Mucosa of gallbladder (tissue), 1 donor: ENCODE data around the gene PHKB. TPM values are rescaled to one million over a fixed set of nuclear protein-coding genes. Genes with fewer than 3 reads are reported as not detected.

Source experiments
- DNase-seq: peaks from one replicate; pipeline ENCODE4 v3.0.0-alpha.2; 2020; ENCODE audit warnings: low spot score
- total RNA-seq: library from RNA; stranded (reverse); gene quantifications from one replicate; pipeline ENCODE4 v1.2.1, GENCODE V29; 2021
- donor health status: DM: no; HTN: no; CAD: no.

PHKB gene
- total RNA-seq, 1 donor from 2014 or later: 82.6 TPM

DNA sequence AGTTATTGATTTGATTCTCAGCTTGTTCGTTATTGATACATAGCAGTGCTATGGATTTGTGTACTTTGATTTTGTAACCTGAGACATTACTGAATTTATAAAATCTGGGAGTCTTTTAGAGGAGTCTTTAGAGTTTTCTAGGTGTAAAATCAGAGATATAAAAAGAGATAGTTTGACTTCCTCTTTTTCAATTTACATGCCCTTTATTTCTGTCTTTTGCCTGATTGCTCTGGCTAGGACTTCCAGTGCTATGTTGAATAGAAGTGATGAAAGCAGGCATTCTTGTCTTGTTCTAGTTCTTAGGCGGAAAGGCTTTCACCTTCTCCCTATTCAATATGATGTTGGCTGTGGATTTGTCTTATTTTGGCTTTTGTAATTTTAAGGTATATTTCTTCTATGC is 106.2 kb downstream of the PHKB start:
- DNase-seq: no peak

DNA sequence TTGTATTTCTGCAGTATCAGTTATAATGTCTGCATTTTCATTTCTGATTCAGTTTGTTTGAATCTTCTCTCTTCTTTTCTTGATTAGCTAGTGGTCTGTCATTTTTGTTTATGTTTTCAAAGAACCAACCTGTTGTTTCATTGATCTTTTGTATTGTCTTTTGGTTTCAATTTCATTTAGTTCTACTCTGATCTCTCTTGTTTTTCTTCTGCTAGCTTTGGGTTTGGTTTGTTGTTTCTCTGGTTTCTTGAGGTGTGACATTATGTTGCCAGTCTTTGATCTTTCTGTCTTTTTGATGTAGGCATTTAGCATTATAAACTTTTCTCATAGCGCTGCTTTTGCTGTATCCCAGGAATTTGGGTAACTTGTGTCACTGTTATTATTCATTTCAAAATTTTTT is 107.2 kb downstream of the PHKB start:
- no peak for DNase-seq

DNA sequence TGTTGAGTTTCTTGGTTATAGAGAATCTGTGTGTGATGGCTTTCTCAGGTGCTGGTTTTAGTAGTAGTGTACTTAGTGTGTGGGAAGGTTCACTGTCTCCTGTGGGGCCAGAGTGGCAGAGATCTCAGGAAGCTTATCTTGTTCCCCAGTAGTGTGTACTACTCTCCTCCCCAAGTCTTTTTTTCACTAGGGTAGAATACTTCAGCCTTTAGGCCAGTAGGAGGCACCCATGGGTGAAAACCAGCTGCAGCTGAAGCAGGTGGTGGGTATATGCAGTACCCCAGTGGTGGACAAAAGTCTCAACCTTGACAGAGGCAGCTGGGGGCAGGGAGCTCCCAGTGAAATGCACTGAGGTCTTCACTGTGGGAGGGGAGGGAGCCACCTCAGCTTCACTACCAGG is 109.9 kb downstream of the PHKB start:
- DNase-seq: no peak

DNA sequence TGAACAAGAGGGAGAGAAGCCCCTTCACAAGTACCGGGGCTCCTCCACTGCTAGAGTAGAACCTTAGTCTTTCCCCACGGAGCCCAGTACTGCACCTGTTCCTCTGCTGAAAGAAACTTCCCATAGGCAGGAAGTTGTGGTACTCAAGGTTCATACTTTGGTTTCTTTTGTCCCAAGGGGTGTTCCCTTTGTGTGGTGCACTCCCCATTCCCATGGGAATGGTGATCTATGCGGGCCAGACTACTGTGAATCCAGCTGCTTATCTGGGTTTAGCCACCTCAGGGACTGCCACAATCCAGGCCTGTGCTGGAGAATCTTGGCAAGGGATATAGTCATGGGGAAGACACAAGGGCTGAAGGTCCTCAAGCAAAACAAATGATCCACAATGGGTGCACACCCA is 110.6 kb downstream of the PHKB start:
- no peak for DNase-seq

DNA sequence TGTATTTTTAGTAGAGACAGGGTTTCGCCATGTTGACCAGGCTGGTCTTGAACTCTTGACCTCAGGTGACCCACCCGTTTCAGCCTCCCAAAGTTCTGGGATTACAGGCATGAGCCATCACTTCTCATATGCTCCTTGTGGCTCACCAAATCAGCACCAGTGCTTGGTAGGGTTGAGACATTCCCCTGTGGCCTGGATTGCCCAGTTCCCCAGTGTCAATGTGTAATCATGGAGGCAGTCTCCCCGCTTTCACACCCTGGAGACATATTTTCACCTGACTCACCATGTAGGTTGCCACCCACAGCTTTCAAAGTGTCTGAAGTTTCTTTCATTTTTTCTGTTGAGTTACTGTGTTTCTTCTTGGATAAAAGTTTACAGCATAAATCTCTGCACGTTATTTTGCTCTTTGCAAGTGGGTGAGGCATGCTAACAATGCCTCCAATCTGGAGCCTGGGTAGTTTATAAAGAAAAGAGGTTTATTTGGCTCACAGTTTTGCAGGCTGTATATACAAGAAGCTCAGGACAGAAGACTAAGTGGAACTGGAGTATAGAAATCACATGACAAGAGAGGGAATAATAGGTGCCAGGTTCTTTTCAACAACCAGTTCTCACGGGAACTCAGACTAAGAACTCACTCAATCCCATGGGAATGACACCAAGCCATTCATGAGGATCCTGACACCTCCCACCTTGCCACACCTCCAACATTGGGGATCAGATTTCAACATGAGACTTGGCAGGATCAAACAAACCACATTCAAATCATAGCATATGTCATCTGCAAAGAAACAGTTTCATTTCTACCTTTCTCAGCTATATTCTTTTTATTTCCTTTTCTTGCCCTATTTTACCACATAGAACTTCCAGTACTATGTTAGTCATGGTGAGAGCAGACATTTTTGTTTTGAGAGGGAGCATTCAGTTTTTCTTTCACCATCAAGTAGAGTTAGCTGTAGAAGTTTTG is 113.2 kb downstream of the PHKB start:
- DNase-seq: no peak

DNA sequence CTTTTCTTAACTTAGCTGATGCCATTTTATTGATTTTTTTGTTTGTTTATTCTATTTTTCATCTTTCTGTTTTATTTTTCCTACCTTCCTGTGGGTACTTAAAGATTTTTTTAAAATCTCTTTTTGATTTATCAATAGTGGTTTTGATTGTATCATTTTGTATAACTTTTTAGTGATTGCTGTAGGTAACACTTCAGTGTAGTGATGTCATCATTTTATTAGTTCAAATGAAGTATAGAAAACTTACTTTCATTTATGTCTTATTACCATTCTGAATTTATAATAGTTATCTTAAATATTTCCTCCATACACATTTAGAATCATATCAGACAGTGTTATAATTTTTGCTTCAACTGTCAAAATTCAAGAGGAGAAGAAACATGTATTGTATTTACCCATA is 115.9 kb downstream of the PHKB start:
- DNase-seq: no peak

DNA sequence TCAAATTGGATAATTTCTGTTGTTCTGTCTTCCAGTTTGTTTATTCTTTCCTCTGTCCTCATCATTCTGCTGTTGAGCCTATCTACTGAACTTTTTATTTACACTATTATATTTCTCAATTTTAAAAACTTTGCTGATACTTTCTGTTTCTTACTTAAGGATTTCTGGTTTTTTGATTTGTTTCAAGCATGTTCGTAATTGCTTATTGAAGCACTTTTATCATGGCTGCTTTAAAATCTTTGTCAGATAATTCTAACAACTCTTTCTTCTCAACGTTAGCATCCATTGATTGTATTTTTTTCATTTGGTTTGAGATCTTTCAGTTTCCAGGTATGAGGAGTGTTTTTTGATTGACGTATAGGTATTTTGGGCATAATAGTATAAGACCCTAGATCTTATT is 116.9 kb downstream of the PHKB start:
- DNase-seq: no peak

DNA sequence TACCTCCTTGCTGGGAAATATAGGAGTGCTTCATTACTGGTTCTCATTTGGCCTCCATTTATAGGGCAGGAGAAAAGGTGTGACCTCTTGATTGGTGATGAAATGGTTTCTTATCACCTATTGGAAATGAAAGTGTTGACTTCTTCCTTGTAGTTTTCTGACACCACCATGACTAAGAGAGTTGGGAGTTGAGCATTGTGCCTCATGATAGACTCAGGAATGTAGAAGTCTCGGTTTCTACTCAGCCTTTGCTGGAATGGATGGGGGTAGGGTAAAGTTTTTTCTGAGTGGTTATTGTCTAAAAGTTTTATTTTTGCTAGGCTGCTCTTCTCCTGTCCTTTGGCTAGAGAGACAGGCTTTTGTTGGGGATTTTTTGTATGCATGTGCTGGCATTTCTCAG is 117.4 kb downstream of the PHKB start:
- no peak for DNase-seq

DNA sequence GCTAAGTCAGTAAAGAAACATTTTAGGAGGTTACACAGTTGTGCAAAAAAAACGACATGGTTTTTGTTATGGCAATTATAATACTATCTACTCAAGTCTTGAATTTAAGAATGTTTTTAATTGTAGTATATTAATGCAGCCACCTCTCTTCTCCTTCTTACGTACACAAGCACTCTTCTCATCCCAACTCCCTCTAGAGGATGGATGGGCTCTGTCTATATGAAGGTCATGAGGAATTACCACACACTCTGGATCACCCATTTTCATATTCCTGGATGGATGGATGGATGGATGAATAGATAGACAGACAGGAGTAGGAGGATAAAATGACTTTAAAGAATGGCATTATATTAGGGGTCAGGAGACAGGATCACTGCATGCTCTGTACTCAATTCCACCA is 120.0 kb downstream of the PHKB start:
- no peak for DNase-seq

DNA sequence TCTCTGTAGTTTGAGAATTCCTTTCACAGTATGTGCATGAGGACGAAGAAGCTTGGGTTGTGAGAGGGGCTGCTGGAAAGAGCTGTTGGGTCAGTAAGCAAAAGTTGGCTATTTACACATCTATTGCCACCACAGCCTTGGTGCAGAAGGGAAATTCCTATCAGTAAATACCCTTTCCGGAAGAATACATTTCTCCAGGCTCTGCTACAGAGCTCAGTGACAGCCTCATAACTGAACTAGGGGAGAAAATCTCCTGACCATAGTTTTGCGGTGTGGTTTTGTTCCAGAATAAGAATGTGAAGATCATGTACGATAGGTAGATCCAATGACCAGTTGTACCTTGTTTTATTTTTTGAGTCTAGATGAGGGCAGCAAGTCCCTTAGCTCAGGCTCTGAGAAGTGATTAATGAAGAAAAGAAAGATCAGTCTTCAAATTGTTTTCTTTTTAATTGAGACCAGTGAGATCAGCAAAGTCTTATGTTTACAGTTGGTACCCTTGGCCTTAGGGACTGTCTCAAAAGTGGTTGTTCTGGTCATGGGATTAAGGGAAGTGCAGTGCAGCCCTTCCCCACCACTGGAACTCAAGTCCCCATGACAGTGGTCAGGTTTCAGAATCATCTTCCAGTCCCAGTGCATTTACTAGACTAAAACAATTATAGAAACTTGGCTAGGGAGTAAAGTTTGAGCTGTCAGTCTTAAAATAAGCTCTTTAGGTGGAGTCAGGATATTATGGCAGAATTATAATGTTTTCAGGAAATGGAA is 123.5 kb downstream of the PHKB start:
- no peak for DNase-seq

DNA sequence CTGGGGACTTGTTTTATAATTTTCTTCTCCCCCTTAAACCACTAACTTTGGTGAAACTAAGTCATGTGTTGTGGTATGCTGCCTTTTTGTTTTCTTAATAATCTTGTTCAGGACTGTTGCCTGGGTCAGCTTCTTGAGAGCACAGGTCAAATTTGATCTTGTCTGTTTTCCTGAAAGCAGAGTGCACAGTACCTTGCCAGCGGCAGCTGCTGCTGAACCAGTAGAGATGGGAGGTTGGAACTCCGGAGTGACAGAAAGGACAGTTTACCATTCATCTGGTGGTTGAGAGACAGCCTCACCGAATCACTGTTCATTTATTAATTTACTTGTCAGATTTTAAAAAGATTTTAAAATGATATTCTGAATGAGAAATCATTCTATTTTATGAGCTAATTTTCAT is 125.0 kb downstream of the PHKB start:
- DNase-seq: no peak

DNA sequence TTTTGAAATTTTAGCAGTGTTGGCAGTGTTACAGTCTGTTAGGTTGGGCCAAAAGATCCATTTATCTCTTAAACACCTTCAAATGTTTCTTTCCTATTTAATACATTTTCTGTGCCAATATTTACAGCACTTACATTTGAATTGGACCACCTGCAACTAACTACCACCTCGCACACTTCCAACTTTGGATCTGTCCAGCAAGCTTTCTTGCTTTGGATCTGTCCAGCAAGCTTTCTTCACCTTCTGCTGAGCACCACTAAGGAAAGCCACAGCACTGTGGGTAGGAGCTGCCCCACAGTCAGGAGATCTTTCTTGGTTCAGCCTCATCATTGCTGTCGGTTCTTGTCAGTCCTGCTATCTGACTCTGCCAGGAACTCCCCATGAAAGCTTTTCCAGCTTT is 129.3 kb downstream of the PHKB start:
- no peak for DNase-seq

DNA sequence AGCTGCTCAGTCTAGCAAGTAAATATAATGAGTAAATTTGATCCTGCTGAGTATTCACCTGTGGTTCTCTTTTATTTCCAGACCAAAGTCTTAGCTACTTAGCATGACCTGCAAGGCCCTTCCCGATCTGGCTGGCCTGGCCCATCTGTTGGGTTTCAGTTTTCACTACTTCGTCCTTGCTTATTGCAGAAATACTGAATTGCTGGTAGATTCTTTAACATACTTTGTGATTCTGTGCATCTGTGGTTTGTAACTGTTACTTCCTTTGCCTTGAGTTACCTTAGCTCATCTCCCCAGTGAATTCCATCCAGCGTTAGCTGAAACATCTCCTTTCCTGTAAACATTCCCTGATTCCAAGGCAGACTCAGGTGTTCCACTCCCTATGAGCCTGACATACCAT is 131.1 kb downstream of the PHKB start:
- DNase-seq: no peak

DNA sequence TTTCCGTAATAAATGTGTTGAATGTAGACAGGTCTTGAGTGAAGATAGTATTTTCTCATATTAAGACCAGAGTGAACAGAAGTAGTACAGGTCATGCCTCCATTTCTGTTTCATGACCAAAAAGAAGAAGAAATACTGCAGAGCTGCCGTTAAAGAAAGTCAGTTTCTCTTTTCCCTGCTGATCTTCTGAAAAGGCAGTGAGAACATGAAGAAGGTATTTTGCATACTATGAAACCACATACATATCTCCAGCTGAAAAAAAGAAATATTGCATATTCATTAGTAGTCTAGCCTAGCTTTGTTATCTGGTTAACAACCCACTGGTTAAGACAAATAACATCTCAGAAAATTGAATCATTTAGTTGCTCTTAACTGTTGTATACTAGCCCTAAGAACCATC is 138.4 kb downstream of the PHKB start:
- no peak for DNase-seq

DNA sequence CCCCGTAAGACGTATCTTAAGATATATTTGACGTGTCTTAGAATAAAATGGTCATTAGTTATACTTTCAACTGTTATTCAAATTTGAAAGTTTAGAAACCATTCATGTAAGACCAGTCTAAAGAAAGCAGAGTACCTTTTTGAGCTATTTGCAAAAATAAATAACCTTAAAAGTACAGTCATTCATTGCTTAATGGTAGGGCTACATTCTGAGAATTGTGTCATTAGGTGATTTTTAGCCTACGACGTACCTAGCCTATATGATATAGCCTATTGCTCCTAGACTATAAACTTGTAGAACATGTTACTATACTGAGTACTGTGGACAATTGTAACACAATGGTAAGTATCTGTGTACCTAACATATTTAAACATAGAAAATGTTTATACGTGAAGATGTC is 139.2 kb downstream of the PHKB start:
- no peak for DNase-seq

DNA sequence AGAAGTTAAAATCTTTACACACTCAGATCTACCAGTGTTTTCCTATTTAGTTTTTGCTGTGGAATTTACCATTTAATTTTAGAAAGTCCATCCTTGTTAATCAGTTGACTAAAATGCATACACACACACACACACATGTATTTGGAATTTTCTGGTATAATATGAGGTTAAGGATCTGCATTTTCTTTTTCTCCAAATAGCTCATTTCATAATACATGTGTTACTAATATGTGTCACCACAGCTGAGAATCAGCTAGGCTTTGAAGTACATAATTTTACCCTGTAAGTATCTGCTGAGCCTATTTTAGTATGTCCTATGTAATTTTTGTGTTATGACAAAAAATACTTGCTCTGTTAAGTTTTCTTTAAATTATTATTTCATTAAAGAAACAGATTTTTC is 143.2 kb downstream of the PHKB start:
- no peak for DNase-seq

DNA sequence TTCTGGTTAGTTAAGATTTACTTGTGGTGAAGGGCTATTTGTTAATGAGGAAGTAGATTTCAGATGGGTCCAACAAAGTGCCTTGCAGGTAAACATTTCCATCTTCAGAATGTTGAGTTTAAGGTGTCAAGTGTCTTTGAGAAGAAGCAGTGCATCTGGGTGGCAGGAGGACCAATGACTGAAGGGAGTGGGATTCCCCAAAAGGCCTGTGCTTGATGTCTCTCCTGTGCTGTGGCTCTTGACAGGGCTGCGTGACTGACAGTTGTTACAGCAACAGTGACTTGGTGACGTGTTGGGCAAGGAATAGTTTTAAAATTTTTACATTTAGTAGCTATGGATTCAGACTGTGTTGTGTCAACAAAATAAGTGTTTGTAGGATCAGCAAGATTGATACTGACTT is 149.9 kb downstream of the PHKB start:
- no peak for DNase-seq

DNA sequence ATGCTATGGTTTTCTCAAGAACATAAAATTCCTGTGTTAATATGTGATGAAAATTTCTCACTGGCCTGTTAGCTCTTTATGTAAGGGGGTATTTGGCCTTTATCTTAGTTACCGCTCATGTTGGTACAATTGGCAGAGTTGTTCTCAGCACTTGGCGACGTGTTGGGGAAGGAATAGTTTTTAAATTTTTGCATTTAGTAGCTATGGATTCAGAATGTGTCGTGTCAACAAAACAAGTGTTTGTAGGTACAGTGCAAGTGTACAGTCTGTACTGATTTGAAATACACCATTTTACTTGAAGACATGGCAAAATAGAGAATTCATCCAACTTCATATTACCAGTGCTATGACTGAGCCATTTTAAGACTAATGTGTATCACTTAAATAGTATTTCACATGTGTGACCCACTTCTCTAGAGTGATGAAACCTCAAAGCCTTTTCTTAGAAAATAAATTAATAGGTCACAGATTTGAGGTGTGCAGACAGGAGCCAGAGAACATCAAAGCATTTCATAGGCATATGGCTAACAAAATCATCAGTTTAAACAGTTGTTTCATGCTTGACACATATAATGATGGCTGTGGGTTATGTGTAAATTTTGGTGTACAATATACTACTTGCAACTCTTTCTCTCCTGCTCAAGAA is 150.8 kb downstream of the PHKB start:
- DNase-seq: no peak

DNA sequence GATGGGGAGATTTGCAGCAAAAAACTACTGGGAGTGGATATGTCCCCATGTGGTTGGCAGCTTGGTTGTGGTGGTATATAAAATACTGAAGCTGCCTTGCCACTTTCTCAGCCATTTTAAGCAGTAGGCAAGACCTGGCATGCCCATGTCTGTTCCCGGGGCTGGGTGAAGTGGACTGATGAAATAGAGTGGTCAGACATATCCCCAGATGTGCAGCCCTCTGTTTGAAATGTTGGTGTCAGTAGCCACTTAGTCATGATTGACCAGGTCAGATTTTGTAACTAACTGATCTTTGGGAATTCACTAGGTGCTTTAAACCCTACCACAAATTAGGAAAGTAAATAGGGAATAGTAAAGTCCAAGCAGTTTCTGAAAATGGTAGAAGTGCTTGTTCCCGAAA is 151.6 kb downstream of the PHKB start:
- DNase-seq: no peak

DNA sequence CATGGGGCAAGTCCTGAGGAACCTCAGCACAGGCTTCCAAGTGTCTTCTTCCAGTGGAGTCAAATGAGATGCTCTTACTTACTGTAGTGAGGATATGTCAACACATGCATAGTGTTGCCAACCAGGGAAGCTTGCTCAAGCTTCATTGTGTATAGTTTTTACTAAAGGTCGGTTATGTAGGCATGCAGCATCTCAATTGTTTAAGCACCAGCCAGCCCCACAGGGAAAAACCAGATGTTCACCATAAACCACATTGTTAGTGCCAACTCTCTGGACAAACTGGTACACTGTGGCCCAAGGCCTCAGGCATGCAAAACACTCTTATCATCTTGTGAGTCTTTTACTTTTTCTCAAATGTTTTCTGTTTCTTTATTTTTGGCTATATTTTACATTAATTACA is 152.1 kb downstream of the PHKB start:
- DNase-seq: no peak

DNA sequence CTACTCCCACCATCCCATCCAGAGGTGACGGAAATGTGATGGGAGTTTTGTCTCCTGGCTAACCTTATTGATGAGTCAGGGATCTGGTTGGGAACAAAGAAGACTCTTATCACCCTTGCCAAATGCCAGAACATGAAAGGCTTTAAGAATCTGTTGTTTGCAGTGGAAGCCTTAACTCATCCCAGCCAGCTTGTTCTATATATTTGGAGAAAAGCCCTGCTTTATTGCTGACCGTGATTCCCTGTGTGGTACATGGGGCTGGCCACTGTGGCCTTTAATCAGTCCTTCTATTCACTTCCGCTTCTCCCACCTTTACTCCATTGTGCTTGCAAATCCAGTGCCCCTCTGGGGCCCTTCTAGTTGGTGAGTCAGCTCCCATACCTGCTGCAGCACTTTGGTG is 156.6 kb downstream of the PHKB start:
- DNase-seq: no peak

DNA sequence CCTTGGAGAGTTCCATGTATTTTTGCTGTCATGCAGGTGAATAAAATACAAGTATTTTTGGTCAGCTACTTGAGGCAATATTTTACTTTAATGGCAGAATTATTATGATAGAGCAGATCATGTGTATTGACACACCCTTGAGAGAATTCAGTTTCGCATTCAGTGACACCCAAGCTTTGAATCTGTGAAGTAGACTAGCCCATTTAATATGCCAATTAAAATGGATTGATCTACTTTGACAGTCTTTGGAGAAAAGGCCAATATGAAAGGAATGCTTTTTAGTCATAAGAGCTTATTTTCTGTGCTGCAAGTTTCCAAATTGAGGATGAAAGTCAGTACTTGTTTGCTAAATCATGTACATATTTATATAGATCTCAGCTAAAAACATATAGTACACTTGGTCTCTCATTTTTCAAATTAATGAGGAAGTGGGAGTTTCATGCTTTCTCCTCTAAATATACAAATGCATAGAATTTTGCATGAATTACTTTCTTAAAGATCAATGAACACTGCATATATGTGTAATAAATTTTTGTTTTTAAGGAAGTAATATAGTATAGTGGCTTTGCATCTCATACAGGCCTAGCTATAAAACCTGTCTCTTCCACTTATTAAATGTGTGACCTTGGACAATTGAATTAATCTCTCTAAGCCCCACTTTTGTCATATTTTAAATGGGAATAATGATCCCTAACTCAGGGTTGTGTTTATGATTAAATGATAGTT is 161.5 kb downstream of the PHKB start:
- DNase-seq: no peak
